SK-N-SH treated with all-trans-retinoic acid at 6 μM for 48 hours (cell line): ENCODE measurements around the gene ARL6IP4.

ENCODE experiments used
- ATAC-seq: fragments of 200-7000 bp; cut with Tn5 transposase; 3 replicates; pipeline ENCODE4 v1.9.1; 2020; ENCODE audit warnings: mild to moderate bottlenecking, moderate library complexity
- ARNTL ChIP-seq: fragments of 450-650 bp; formaldehyde crosslinking; IDR thresholded peaks from 2 replicates; pipeline ENCODE4 v1.5.0; 2020; ENCODE audit warnings: low read depth, mild to moderate bottlenecking, moderate library complexity, borderline replicate concordance
- BACH2 ChIP-seq: fragments of 250-450 bp; sonication (Bioruptor Pico); IDR thresholded peaks from 2 replicates; pipeline ENCODE4 v1.9.0; 2021; ENCODE audit warnings: mild to moderate bottlenecking, borderline replicate concordance
- CSDC2 ChIP-seq: fragments of 250-450 bp; sonication (Bioruptor Pico); IDR thresholded peaks from 2 replicates; pipeline ENCODE4 v1.5.0; 2020; ENCODE audit warnings: mild to moderate bottlenecking, moderate library complexity
- ESRRG ChIP-seq: fragments of 250-450 bp; sonication (Bioruptor Pico); IDR thresholded peaks from 2 replicates; pipeline ENCODE4 v1.6.1; 2021; ENCODE audit warnings: mild to moderate bottlenecking
- GLIS3 ChIP-seq: fragments of 250-450 bp; sonication (Bioruptor Pico); IDR thresholded peaks from 2 replicates; pipeline ENCODE4 v1.5.0; 2020; ENCODE audit warnings: mild to moderate bottlenecking, moderate library complexity
- ISL1 ChIP-seq: fragments of 250-450 bp; sonication (Bioruptor Pico); IDR thresholded peaks from 2 replicates; pipeline ENCODE4 v2.1.2; 2022; ENCODE audit warnings: mild to moderate bottlenecking, moderate library complexity
- OSR1 ChIP-seq: fragments of 250-450 bp; sonication (Bioruptor Pico); IDR thresholded peaks from 2 replicates; pipeline ENCODE4 v1.8.0; 2022; ENCODE audit warnings: moderate library complexity, mild to moderate bottlenecking, inconsistent platforms
- PPARA ChIP-seq: fragments of 250-450 bp; sonication (Bioruptor Pico); IDR thresholded peaks from 2 replicates; pipeline ENCODE4 v1.5.0; 2020; ENCODE audit warnings: mild to moderate bottlenecking, borderline replicate concordance
- RARB ChIP-seq: fragments of 250-450 bp; sonication (Bioruptor Pico); IDR thresholded peaks from 2 replicates; pipeline ENCODE4 v1.8.0; 2021; ENCODE audit warnings: mild to moderate bottlenecking, moderate library complexity
- TCF4 ChIP-seq: fragments of 250-450 bp; sonication (Bioruptor Pico); IDR thresholded peaks from 2 replicates; pipeline ENCODE4 v1.8.0; 2021; ENCODE audit warnings: mild to moderate bottlenecking, moderate library complexity, borderline replicate concordance
- TOX ChIP-seq: fragments of 250-450 bp; sonication (Bioruptor Pico); IDR thresholded peaks from 2 replicates; pipeline ENCODE4 v1.8.0; 2021; ENCODE audit warnings: mild to moderate bottlenecking, moderate library complexity, borderline replicate concordance
- ZFP3 ChIP-seq: fragments of 250-450 bp; sonication (Bioruptor Pico); IDR thresholded peaks from 2 replicates; pipeline ENCODE4 v1.5.0; 2020; ENCODE audit warnings: mild to moderate bottlenecking, moderate library complexity
- ZFP30 ChIP-seq: fragments of 450-650 bp; formaldehyde crosslinking; IDR thresholded peaks from 2 replicates; pipeline ENCODE4 v1.5.0; 2022; ENCODE audit warnings: mild to moderate bottlenecking, moderate library complexity
- ZNF565 ChIP-seq: fragments of 450-650 bp; formaldehyde crosslinking; conservative IDR thresholded peaks from 2 replicates; pipeline ENCODE4 v1.5.0; 2020; ENCODE audit warnings: low read depth, mild to moderate bottlenecking, moderate library complexity
- ZNF8 ChIP-seq: fragments of 450-650 bp; formaldehyde crosslinking; IDR thresholded peaks from 2 replicates; pipeline ENCODE4 v1.5.0; 2020; ENCODE audit warnings: mild to moderate bottlenecking, moderate library complexity
- TF ChIP-seq, protein P1 (sequence below): fragments of 250-450 bp; sonication (Bioruptor Pico); IDR thresholded peaks from 2 replicates; pipeline ENCODE4 v1.5.0; 2020; ENCODE audit warnings: mild to moderate bottlenecking, moderate library complexity
- TF ChIP-seq, protein P2 (sequence below): fragments of 250-450 bp; sonication (Bioruptor Pico); IDR thresholded peaks from 2 replicates; pipeline ENCODE4 v1.8.0; 2020; ENCODE audit warnings: mild to moderate bottlenecking, moderate library complexity, borderline replicate concordance
- TF ChIP-seq, protein P3 (sequence below): fragments of 250-450 bp; sonication (Bioruptor Pico); IDR thresholded peaks from 2 replicates; pipeline ENCODE4 v1.5.1; 2020; ENCODE audit warnings: low read depth, mild to moderate bottlenecking, moderate library complexity

Gene ARL6IP4

DNA sequence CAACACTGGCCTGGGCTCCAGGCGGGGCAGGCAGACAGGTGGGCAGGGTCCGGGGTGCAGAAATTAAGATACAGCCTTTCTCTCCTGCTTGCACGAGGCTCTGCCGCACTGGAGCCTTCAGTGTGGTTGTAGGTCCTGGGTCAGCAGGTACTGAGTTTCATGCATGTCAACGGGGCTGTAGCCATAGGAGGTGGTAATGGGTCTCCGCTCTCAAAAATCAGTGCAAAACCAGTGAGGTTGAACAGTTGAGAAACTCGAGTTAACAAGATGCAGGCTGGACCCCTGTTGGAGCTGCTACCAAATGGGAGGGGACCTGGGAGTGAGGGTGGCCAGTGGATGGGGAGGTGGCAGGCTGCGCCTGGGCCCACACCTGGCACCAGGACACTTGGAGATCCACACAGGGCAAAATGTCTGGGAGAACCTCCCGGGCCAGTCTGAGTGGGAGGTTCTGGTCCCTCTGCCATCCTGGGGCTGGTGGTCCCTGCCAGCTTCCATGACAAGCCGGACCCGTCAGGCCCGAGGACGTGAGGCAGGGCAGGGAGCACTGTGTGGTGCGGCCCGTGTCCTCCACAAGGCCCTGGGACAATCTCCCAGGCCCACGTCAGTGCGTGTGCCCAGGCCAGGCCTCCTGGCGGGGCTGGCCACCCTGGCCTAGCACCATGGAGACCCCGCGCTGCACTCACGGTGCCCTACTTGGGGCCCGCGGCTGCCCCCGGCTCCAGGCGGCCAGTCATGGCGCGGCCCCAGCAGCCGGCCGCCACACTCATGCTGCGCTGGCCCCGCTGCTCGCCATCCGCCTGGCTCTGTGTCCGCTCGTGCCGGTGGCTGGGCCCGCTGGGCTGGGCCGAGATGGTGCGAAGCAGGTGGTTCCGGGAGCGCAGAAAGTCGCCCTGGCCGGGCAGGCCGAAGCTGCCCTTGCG is 5.1 kb downstream of the ARL6IP4 start:
- TF ChIP-seq ESRRG (CRISPR knock-in tag) = no peak
- TF ChIP-seq RARB (CRISPR knock-in tag) = no peak
- no peak for TF ChIP-seq TOX
- TF ChIP-seq, protein P1, sequence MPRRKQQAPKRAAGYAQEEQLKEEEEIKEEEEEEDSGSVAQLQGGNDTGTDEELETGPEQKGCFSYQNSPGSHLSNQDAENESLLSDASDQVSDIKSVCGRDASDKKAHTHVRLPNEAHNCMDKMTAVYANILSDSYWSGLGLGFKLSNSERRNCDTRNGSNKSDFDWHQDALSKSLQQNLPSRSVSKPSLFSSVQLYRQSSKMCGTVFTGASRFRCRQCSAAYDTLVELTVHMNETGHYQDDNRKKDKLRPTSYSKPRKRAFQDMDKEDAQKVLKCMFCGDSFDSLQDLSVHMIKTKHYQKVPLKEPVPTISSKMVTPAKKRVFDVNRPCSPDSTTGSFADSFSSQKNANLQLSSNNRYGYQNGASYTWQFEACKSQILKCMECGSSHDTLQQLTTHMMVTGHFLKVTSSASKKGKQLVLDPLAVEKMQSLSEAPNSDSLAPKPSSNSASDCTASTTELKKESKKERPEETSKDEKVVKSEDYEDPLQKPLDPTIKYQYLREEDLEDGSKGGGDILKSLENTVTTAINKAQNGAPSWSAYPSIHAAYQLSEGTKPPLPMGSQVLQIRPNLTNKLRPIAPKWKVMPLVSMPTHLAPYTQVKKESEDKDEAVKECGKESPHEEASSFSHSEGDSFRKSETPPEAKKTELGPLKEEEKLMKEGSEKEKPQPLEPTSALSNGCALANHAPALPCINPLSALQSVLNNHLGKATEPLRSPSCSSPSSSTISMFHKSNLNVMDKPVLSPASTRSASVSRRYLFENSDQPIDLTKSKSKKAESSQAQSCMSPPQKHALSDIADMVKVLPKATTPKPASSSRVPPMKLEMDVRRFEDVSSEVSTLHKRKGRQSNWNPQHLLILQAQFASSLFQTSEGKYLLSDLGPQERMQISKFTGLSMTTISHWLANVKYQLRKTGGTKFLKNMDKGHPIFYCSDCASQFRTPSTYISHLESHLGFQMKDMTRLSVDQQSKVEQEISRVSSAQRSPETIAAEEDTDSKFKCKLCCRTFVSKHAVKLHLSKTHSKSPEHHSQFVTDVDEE (CRISPR knock-in tag) = no peak
- no peak for TF ChIP-seq CSDC2
- TF ChIP-seq PPARA (CRISPR knock-in tag) = no peak
- no peak for TF ChIP-seq GLIS3
- TF ChIP-seq, protein P2, sequence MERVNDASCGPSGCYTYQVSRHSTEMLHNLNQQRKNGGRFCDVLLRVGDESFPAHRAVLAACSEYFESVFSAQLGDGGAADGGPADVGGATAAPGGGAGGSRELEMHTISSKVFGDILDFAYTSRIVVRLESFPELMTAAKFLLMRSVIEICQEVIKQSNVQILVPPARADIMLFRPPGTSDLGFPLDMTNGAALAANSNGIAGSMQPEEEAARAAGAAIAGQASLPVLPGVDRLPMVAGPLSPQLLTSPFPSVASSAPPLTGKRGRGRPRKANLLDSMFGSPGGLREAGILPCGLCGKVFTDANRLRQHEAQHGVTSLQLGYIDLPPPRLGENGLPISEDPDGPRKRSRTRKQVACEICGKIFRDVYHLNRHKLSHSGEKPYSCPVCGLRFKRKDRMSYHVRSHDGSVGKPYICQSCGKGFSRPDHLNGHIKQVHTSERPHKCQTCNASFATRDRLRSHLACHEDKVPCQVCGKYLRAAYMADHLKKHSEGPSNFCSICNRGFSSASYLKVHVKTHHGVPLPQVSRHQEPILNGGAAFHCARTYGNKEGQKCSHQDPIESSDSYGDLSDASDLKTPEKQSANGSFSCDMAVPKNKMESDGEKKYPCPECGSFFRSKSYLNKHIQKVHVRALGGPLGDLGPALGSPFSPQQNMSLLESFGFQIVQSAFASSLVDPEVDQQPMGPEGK (CRISPR knock-in tag) = no peak
- no peak for TF ChIP-seq ZNF8 (CRISPR knock-in tag)
- no peak for TF ChIP-seq OSR1 (CRISPR knock-in tag)
- no peak for TF ChIP-seq ZNF565 (CRISPR knock-in tag)

DNA sequence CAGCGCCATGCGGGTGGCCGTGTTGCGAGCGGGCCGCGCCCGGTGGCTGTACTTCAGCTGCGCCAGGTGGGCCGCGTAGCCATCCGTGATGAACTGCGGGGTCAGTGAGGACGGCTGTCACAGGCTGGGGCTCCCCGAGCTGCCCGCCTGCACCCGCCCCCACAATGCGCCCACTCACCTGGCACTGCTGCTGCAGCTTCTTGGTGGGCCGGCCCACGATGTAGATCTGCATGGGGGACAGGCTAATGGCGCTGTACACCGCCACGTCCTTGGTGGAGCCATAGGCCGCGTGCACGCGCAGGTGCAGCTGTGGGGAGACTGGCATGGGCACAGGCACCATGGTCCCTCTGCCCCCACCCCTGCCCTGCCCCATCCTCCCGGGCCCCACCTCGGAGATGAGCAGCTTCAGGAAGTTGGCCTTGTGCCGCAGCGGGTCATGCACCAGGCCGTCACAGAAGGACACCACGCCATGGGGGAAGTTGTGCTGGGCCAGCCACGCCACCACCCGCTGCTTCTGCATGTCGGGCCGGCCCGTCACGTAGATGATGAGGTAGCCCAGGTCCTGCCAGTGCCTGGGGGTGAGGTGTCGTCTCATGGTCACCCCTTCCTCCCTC is 5.9 kb downstream of the ARL6IP4 start:
- no peak for ATAC-seq
- TF ChIP-seq TCF4 (CRISPR knock-in tag) (no peak), ZFP30 (no peak), ESRRG (CRISPR knock-in tag) (no peak), ZNF565 (CRISPR knock-in tag) (no peak), GLIS3 (no peak), TOX (no peak), CSDC2 (no peak), ARNTL (no peak), BACH2 (CRISPR knock-in tag) (no peak), ZNF8 (CRISPR knock-in tag) (no peak), ISL1 (no peak), RARB (CRISPR knock-in tag) (no peak), ZFP3 (no peak)
- TF ChIP-seq, protein P1 (CRISPR knock-in tag) = no peak
- TF ChIP-seq, protein P3, sequence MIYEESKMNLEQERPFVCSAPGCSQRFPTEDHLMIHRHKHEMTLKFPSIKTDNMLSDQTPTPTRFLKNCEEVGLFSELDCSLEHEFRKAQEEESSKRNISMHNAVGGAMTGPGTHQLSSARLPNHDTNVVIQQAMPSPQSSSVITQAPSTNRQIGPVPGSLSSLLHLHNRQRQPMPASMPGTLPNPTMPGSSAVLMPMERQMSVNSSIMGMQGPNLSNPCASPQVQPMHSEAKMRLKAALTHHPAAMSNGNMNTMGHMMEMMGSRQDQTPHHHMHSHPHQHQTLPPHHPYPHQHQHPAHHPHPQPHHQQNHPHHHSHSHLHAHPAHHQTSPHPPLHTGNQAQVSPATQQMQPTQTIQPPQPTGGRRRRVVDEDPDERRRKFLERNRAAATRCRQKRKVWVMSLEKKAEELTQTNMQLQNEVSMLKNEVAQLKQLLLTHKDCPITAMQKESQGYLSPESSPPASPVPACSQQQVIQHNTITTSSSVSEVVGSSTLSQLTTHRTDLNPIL (CRISPR knock-in tag) = no peak
- TF ChIP-seq, protein P2 (CRISPR knock-in tag) = no peak
- TF ChIP-seq, all 23 proteins: peak for 0

More for the DNA sequence above, 5.1 kb downstream of the ARL6IP4 start:
- no peak for ATAC-seq
